Measurements from ENCODE around the gene ITGBL1.

- TF ChIP-seq CTCF (IDR thresholded peaks at IDR 0.05; ENCODE audit: low read length): no peak
- no peak for TF ChIP-seq EZH2 (IDR thresholded peaks at IDR 0.05; ENCODE audit: borderline replicate concordance, low read length)
These were observed 196.5 kb downstream of the ITGBL1 start for GRCh38 chr13:101648766-101649487.
